Hippocampal formation (tissue), 2 donors: ENCODE data around the gene CNOT6.
A peak's percentile ranks its signal among the peaks of the same experiment; 100 is the strongest.
"Not testable (repeated sequence)": the region's sequence is repeated elsewhere in the genome, so short reads cannot be mapped to it uniquely, and the experiment has no call there.

Experiments used
- DNase-seq, 2 donors: peaks; one replicate each; lab custom pipeline; 2025; lab: John Stamatoyannopoulos, UW

CNOT6 gene

DNA sequence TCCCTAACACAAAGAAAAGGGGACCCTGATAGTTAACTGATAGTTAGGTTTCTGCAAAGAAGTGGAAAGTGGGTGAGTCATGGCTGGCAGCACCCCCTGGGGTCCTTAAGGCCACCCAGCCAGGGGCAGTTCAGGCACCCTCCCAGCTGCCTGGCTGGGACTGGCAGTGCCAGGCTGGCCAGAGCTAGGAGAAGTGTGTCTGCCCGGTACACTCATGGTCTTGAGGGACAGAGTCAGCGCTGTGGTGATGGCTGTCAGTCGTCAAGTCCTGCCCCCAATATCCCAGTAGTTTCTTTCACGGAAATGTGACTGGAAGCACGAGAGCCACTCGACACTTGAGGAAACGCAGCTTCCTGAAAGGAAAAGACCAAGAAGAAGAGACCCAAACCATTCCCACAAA is 22.3 kb upstream of the CNOT6 start:
- DNase-seq: no peak

DNA sequence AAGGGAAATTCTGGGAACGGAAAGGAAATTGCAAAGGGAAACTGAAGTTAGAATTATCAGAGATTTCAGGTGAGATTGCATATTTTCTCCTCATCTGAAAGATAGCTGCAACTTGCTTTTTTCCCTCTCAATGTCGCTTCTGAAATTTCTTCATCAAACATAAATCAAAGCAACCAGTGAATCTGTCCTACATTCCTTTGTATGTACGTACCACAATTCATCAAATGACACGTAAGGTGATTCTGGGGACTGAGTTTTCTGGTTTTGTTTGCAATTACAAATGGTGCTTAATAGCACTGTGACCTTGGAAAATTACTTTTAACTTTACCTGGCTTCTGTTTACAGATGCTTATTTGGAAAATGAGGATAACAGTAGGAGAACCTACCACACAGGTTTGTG is 21.9 kb upstream of the CNOT6 start:
- DNase-seq: no peak

DNA sequence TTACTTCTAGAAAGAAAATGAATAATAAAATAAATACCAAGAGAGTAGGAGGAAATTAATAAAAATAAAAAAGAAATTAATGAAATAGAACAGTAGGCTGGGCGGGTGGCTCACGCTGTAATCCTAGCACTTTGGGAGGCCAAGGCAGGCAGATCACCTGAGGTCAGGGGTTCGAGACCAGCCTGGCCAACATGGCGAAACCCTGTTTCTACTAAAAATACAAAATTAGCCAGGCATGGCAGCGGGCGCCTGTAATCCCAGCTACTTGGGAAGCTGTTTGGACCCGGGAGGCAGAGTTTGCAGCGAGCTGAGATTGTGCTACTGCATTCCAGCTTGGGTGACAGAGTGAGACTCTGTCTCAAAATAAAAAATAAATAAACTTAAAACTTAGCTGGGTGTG is 20.8 kb upstream of the CNOT6 start:
- DNase-seq: not testable (repeated sequence)

DNA sequence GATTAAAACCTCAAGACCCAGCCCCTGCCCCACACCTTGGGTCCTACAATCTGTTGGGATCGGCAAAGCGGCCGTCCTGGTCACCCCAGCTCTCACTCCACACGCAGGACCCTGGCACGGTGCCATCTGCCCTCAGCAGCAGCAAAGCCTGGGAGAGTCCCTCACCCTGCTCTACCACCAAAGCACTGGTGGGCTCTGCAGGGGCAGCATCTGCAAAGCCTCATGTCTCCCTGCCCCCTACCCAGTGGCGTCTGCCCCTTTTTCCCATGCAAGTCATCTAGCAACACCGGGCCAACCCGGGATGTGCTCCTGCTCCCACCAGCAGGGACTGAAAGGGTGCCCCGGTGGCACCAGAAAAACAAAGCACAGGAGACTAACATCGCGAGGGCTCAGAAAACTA is 19.6 kb upstream of the CNOT6 start:
- no peak for DNase-seq

DNA sequence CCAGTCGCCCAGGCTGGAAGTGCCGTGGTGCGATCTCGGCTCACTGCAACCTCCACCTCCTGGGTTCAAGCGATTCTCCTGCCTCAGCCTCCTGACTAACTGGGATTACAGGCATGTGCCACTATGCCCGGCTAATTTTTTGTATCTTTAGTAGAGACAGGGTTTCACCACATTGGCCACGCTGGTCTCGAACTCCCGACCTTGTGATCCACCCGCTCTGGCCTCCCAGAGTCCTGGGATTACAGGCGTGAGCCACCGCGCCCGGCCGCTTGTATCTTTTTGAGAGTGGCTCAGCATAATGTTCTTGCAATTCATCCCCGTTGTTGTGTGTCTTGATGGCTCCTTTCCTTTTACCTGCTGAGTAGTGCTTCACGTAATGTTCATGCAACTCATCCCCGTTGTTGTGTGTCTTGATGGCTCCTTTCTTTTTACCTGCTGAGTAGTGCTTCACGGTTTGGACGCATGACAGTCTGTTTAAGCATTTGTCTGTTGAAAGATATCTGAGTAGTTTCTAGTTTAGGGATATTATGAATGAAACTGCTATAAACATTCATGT is 18.1 kb upstream of the CNOT6 start:
- not testable (repeated sequence) for DNase-seq

GRCh38 chr5:180484813-180485212 is 9.4 kb upstream of the CNOT6 start:
- DNase-seq: no peak

GRCh38 chr5:180486636-180487149 is 7.5 kb upstream of the CNOT6 start:
- DNase-seq: no peak

DNA sequence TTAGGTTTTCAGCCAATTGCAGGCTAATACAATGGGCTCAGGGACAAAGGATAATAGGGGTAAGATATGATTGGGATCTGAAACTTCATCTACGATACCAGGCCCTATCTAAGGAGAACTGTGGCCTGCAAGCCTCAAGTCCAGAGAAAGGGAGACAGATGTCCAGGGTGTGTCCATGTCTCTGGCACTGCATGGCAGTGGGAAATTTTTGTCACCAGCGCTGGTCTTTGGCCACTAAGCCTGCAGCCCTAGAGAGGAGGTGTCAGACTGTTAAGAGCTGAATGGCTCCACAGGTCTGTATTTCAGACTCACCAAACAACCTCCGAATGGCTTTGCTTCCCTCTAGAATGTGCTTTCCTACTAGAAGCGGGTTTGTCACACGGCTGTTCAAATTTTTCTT is 6.6 kb upstream of the CNOT6 start:
- DNase-seq: no peak

GRCh38 chr5:180491496-180491895 is 2.7 kb upstream of the CNOT6 start:
- DNase-seq: no peak

DNA sequence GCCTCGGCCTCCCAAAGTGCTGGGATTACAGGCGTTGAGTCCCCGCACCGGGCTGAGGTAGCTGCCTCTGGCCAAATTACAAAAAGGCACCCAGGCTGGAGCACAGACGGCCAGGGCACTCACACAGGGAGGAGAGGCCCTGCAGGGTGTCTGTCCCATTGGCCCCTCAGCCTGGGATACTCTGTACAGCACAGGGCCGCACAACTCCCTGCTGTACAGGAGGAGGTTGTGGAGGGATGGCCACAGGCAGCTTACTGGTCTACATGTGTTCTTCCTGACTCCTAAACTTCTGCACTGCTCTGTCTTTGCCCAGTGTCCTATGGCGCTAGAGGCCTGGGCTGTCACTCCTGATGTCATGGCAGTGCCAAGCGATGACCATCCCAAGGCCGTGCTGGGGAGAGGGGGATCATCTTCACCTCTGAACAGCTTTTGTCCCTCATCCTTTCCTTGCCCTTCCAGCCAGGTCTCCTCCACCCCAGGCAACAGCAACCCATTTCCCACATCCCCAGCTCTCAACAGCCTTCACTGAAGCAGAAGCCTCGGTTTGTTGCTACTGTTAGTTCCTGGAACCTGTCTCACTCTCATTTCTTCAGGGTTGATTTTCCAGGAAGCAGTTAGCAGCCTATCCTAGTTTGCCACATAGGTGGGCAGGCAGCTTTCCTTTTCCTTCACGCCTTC is 1.8 kb upstream of the CNOT6 start:
- no peak for DNase-seq

DNA sequence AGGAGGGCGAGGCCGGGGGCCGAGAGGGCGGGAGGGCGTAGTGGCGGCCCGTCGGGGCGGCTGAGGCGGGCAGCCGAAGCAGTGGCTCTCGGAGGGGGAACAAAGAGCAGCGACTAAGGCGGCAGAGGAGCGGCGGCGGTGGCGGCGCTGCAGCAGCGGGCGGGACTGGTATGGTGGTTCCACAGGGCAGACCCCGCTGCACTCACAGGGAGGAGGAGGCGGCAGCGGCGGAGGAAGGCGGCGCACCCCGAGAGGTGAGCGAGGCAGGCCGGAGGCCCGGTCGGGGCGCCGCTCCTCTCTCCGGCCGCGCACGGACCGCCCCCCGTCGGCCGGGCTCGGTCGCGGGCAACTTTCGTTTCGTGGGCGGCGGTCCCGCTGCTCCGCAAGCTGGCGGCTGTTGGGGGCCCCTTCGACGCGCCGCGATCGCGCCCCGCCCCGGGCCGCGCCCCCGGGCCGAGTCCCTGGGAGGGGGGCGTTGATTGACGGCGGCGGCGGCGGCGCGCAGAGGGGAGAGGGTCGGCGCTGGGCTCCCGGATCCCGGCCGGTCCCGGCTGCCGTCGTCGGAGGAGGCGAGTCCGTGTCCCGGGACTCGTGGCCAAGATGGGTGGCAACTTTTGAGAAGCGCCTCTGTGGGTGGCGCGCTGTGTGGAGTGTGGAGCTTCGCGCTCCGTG is 467 bp downstream of the CNOT6 start:
- peak; percentile 8 to 24 for DNase-seq

DNA sequence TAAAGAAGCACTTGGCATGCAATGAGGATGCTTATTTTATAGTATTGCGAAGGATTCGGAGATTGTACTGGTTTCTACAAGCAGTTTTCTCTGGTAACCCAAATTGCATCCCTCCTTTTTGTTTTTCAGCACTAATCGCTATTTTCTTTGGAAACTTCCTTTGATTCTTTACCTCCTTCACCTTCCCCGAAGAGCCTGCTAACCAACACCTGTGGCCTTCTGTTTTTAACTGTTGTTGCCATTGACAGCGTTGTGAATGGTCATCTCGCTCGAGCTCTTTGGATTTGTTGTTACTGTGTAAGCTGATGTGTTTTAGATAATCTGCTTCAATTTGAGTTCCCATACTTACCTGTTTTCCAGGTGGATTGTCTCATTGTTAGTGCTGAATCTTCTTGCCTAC is 1.1 kb downstream of the CNOT6 start:
- no peak for DNase-seq

DNA sequence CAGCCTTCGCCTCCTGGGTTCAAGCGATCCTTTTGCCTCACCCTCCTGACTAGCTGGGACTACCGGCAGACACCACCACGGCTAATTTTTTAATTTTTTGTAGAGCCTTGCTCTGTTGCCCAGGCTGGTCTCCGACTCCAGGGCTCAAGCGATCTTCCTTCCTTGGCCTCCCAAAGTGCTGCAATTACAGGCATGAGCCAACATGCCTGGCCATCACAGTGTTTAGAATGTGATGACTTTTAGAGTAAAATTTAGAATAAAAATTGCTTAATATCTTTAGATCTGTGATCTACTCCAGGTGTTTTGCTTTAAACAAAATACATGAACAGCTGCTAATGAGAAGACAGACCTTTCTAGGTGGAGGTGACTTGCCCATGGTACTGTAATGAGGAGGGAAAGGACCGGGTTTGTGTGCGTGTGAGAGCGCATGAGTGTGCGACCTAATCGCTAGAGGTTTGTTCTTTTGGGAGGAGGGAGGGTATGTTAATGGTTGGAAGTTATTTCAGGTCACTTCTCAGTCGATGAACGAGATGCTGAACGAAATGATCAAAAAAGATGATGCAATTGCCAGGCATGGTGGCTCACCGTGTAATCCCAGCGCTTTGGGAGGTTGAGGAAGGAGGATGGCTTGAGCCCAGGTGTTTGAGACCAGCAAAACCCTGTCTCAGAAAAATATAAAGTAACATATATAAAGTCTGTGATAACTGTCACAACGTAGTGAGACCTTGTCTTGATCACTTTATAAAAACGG is 2.0 kb downstream of the CNOT6 start:
- DNase-seq: no peak

GRCh38 chr5:180496806-180497205 is 2.6 kb downstream of the CNOT6 start:
- DNase-seq: not testable (repeated sequence)

DNA sequence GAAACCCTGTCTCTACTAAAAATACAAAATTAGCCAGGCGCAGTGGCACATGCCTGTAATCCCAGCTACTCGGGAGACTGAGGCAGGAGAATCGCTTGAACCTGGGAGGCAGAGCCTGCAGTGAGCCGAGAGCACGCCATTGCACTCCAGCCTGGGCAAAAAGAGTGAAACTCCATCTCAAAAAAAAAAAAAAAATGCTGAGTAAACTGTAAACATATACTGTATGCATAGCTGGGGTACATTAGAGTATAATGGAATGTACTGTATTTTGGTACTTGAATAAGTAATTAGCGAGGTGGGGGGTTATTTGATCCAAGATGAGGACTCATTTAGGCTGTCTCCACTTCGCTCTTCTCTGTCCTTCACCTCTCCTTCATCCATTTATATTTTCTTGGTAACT is 3.7 kb downstream of the CNOT6 start:
- DNase-seq: not testable (repeated sequence)

DNA sequence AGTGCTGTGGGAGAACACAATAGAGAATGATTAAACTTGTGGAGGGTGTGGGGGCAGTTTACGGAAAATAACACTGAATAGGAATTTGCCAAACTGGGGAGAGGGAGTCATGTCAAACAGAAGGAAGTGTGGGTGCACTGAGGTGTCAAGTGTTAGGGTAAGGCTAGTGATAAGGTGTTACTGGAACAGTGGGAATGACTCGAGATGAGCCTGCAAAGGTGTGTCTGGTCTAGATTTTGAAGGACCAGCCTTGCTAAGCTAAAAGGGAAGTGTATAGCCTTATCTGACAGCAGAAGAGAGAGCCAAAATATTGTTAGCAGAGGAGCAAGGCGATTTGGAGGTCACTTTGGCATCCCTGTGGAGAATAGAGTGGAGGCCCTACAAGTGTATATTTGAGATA is 4.2 kb downstream of the CNOT6 start:
- no peak for DNase-seq

DNA sequence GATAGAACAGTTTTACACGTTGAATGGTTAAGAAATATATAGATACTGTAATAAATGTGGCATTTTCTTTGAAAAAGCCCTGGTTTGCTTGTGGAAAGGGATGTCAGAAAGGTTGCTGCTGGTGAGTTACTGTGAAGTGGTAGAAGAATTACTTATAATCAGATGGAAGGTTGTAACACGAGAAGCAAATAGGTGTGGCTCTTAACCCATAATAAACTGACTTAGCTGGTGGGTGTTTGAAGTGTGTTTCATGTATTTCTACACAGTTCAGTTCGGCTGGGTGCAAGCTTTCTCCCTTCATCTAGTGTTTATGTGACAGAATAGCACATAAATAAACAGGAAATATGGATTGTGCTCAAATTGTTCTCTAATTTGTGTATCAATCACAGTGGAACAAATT is 5.5 kb downstream of the CNOT6 start:
- no peak for DNase-seq

DNA sequence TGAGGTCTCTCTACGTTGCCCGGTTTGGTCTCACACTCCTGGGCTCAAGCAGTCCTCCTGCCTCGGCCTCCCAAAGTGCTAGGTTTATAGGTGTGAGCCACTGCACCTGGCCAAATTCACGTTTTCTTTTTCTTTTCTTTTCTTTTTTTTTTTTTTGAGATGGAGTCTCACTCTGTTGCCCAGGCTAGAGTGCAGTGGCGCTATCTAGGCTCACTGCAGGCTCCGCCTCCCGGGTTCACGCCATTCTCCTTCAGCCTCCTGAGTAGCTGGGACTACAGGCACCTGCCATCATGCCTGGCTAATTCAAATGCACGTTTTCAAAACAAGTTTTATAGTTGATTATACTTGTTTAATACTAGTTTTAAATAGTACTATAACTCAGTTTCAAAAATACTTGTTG is 6.1 kb downstream of the CNOT6 start:
- DNase-seq: not testable (repeated sequence)

DNA sequence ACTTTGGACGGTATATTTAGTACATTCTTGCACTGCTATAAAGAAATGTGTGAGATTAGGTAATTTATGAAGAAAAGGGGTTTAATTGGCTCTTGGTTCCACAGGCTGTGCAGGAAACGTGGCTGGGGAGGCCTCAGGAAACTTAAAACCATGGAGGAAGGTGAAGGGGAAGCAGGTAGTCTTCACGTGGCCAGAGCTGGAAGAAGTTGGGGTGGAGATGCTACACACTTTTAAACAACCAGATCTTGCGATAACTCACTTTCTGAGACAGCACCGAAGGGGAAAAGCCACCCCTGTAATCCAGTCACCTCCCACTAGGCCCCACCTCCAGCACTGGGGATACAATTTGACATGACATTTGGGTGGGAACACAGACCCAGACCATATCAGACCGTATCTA is 13.5 kb downstream of the CNOT6 start:
- no peak for DNase-seq

GRCh38 chr5:180515294-180515693 is 21.1 kb downstream of the CNOT6 start:
- DNase-seq: no peak

- not testable (repeated sequence) for DNase-seq
Measured at GRCh38 chr5:180515974-180516373, 21.8 kb downstream of the CNOT6 start.

DNA sequence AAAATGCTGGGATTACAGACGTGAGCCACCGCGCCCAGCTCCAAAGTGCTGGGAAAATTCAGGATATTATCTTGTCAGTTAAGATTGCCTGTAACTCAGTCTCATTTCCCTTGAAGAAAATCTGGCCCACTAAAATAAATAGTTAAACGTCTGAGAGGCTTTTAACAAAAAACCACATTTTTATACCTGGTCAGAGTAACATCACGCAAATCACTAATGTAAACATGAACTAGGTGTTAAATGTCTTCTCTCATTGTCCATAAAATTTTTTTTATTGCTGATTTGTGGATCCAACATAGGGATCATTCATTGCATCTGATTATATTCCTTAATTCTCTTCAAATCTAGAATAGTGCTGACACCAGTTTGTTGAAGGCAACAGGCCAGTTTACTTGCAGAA is 22.3 kb downstream of the CNOT6 start:
- no peak for DNase-seq

DNA sequence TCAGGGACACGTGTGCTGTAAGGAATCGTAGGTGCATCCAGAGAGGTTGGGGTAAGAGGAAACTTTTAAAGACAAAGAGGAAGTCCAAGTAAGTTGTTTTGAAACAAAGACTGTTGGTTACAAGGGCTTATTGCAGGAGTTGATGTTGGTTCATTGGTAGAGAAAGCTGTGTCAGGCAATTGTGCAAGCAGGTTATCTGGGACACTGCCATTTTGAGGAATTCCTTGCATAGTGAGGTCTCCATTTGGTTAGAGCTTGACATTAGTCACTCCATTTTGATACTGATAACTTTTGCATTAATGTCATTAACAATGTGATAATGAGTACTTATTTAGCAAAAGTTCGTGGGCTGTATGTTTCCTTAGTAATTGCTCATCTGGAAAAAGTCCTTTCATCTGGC is 24.9 kb downstream of the CNOT6 start:
- DNase-seq: no peak
